ENCODE measurements around the gene GPC3. TPM values are rescaled to one million over a fixed set of nuclear protein-coding genes. Genes with fewer than 3 reads are reported as not detected.

The GPC3 gene
- total RNA-seq, 4 donors from 2014 or later, result 0.82 to 4.9 (median 1.8) TPM

GRCh38 chrX:133908223-133908955, 77.0 kb downstream of the GPC3 start:
- TF ChIP-seq POLR2A (IDR thresholded peaks at IDR 0.05), result no peak
- no peak for TF ChIP-seq EP300 (IDR thresholded peaks at IDR 0.05; ENCODE audit: low read depth)
- TF ChIP-seq CTCF (IDR thresholded peaks at IDR 0.05), result no peak
- no peak for TF ChIP-seq POLR2AphosphoS5 (IDR thresholded peaks at IDR 0.05)
- intact Hi-C loops (cut with DNase I; ENCODE audit: low total_unique reads), result no loop called here
- no peak overlapping the region for H3K4me3 ChIP-seq
- in situ Hi-C loops (cut with MboI; ENCODE audit: low pct_ligation_motif_present in 1 of 4, low pct_unique_long_range_greater_than_20kb in 1 of 4, low sequenced_read_pairs in 3 of 4), result no loop called here
- 50 to 73% methylated on average over 2 to 3 of the region's 3 CpGs for WGBS, 2 donors (ENCODE audit: low coverage in 1 of 2)
- no peak for DNase-seq
- no peaks in the 10 kb centered on the region for H3K27me3 ChIP-seq
- H3K4me1 ChIP-seq, result no peaks in the 10 kb centered on the region
- H3K27ac ChIP-seq, result no peak overlapping the region
- no peaks in the 10 kb centered on the region for H3K9me3 ChIP-seq
- no peaks in the 10 kb centered on the region for H3K36me3 ChIP-seq

GRCh38 chrX:133907606-133908005, 77.8 kb downstream of the GPC3 start:
- 55 to 100% methylated on average over 1 to 2 of the region's 2 CpGs for WGBS, 2 donors (ENCODE audit: low coverage in 1 of 2)

GRCh38 chrX:133905305-133905704, 80.1 kb downstream of the GPC3 start:
- 58 to 85% methylated on average over 2 to 3 of the region's 3 CpGs for WGBS, 2 donors (ENCODE audit: low coverage in 1 of 2)

More at GRCh38 chrX:133907606-133908005, 77.8 kb downstream of the GPC3 start:
- H3K27me3 ChIP-seq, result no peaks in the 10 kb centered on the region
- H3K4me3 ChIP-seq, result no peak overlapping the region
- DNase-seq, result no peak
- in situ Hi-C loops (cut with MboI; ENCODE audit: low pct_ligation_motif_present in 1 of 4, low pct_unique_long_range_greater_than_20kb in 1 of 4, low sequenced_read_pairs in 3 of 4) (no loop called here), intact Hi-C loops (cut with DNase I; ENCODE audit: low total_unique reads) (no loop called here)
- H3K9me3 ChIP-seq, result no peaks in the 10 kb centered on the region
- H3K36me3 ChIP-seq, result no peaks in the 10 kb centered on the region
- no peaks in the 10 kb centered on the region for H3K4me1 ChIP-seq
- H3K27ac ChIP-seq, result no peak overlapping the region
- TF ChIP-seq CTCF (IDR thresholded peaks at IDR 0.05) (no peak), POLR2AphosphoS5 (IDR thresholded peaks at IDR 0.05) (no peak), POLR2A (IDR thresholded peaks at IDR 0.05) (no peak), EP300 (IDR thresholded peaks at IDR 0.05; ENCODE audit: low read depth) (no peak)

More at GRCh38 chrX:133905305-133905704, 80.1 kb downstream of the GPC3 start:
- in situ Hi-C loops (cut with MboI; ENCODE audit: low pct_ligation_motif_present in 1 of 4, low pct_unique_long_range_greater_than_20kb in 1 of 4, low sequenced_read_pairs in 3 of 4), result no loop called here
- intact Hi-C loops (cut with DNase I; ENCODE audit: low total_unique reads), result no loop called here
- H3K27me3 ChIP-seq, result no peaks in the 10 kb centered on the region
- no peak overlapping the region for H3K4me3 ChIP-seq
- no peak for DNase-seq
- no peak for TF ChIP-seq EP300 (IDR thresholded peaks at IDR 0.05; ENCODE audit: low read depth)
- no peak for TF ChIP-seq CTCF (IDR thresholded peaks at IDR 0.05)
- no peak for TF ChIP-seq POLR2A (IDR thresholded peaks at IDR 0.05)
- no peak for TF ChIP-seq POLR2AphosphoS5 (IDR thresholded peaks at IDR 0.05)
- no peak overlapping the region for H3K27ac ChIP-seq
- H3K9me3 ChIP-seq, result no peaks in the 10 kb centered on the region
- H3K4me1 ChIP-seq, result no peaks in the 10 kb centered on the region
- no peaks in the 10 kb centered on the region for H3K36me3 ChIP-seq
